ENCODE results near the gene SLC22A31. TPM values are rescaled to one million over a fixed set of nuclear protein-coding genes. Genes with fewer than 3 reads are reported as not detected.

The SLC22A31 gene
- total RNA-seq, 2 experiments from 2014 or later: 0.39 to 0.45 TPM

DNA sequence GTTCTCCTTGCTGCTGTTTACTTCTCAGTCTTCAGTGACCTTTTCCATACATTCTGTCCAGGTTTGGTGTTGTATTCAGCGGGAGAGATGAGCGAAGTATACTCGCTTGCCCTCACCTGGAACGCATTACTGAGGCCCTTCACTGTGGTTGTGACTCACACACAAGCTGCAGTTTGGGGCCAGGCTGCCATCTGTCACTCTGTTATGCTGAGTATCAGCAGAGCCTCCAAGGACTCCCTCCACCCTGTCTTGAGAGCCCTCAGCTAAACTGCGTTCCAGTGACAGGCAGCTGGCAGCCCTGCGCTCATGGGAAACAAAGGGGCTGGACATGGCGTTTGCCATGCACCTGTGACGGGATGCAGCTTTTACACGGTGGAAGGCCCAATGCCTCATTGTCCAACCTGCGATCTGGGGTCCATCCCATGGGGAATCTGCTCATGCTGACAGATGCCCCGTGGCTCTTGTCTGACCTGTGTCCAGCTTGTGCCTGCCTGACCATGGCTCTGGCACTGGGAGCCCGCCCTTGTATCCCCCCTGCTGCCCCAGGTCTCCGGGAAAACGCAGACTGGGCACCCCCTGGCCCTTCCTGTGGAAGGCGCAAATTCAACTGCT is 10.7 kb upstream of the SLC22A31 start:
- H3K27ac Mint-ChIP-seq: no peak overlapping the region
- no peaks in the 10 kb centered on the region for H3K9me3 Mint-ChIP-seq
- ChIA-PET CTCF (no interaction called here), POLR2A (no interaction called here)
- H3K36me3 Mint-ChIP-seq: no peaks in the 10 kb centered on the region
- peaks cover 12% of the 10 kb centered on the region for H3K27me3 Mint-ChIP-seq
- H3K4me3 Mint-ChIP-seq: no peak overlapping the region
- intact Hi-C loops (cut with micrococcal nuclease): loop anchor here (10.0 kb wide), 1 partner anchor 116 kb away; the partner anchor contains the start of gene ACSF3
- H3K4me1 Mint-ChIP-seq (ENCODE audit: low read depth): no peaks in the 10 kb centered on the region
- no peak for DNase-seq

DNA sequence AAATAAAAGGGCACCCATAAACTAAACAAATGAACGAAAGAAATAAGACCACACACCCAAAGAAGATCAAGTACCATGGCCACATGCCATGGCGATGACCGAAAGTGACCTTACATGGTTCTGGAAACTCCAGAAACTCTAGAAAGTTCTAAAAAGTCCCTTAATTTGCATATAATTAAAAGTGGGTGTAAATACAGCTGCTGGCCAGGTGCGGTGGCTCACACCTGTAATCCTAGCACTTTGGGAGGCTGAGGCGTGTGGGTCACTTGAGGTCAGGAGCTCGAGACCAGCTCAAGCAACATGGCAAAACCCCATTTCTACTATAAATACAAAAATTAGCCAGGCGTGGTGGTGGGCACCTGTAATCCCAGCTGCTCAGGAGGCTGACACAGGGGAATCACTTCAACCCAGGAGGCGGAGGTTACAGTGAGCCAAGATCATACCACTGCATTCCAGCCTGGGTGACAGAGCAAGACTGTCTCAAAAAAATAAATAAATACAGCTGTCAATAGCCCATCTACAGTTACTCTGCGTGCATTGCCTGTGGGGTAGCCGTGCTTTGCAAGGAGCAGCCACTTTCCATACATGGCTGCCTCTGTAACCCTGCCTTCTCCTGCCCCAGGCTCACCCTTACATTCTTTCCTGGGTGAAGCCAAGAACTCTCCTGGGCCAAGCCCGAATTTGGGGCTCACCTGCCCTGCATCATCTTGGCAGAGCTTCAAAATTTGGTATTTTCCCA is 10.0 kb upstream of the SLC22A31 start:
- DNase-seq: no peak
- H3K27ac Mint-ChIP-seq: no peak overlapping the region
- H3K4me3 Mint-ChIP-seq: no peak overlapping the region
- H3K9me3 Mint-ChIP-seq: no peaks in the 10 kb centered on the region
- intact Hi-C loops (cut with micrococcal nuclease): loop anchor here (10.0 kb wide), 1 partner anchor 116 kb away; the partner anchor contains the start of gene ACSF3
- no peaks in the 10 kb centered on the region for H3K36me3 Mint-ChIP-seq
- H3K4me1 Mint-ChIP-seq (ENCODE audit: low read depth): no peaks in the 10 kb centered on the region
- H3K27me3 Mint-ChIP-seq: peaks cover 12% of the 10 kb centered on the region
- ChIA-PET CTCF (interaction anchor here (0.6 kb wide), 1 partner anchor 100 kb away, joined by 3 read pairs; no protein-coding TSS in a partner anchor), POLR2A (no interaction called here)

DNA sequence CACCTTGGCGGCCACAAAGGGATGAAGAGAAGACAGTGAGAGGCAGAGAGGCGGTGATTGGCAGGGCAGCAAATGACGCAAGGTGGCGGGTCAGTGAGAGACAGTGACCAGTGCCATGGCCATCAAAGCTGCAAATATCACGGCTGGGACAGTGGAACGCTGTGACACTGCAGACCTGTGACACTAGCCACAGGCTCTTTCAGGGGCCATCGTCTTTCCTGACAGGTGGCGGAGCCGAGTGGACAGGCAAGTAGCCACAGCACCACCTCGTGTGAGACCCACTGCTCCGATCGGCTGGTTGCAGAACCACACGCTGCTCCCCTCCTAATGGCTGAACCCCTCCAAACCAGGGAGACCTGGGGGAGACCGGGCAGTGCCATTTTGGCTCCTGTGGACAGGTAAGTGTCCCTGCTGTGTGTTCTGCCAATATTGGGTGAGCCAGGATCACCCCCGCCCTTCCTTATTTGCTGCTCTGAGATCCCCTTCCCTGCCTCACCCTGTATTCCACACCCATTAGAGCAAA is 9.2 kb upstream of the SLC22A31 start:
- CTCF ChIA-PET: interaction anchor here (0.6 kb wide), 1 partner anchor 100 kb away, joined by 3 read pairs; no protein-coding TSS in a partner anchor
- Mint-ChIP-seq H3K27ac (no peak overlapping the region), H3K4me1 (ENCODE audit: low read depth) (no peaks in the 10 kb centered on the region), H3K9me3 (no peaks in the 10 kb centered on the region), H3K27me3 (peaks cover 12% of the 10 kb centered on the region), H3K4me3 (no peak overlapping the region), H3K36me3 (no peaks in the 10 kb centered on the region)
- no peak for DNase-seq
- POLR2A ChIA-PET: no interaction called here
- intact Hi-C loops (cut with micrococcal nuclease): loop anchor here (10.0 kb wide), 1 partner anchor 115 kb away; the partner anchor contains the start of gene ACSF3

DNA sequence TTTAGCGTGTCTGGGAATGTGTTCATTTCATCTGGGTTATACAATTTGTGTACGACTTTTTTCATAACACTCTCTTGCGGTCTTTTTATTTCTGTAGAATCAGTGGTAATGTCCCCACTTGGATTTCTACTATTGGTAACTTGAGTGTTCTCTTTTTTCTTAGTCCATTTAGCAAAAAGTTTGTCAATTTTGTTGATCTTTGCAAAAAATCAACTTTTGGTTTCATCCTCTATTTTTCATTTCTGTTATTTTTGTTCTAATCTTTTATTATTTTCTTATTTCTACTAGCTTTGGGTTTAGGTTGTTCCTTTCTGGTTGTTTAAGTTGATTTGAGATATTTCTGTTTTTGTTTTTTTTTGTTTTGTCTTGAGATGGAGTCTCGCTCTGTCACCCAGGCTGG is 7.7 kb upstream of the SLC22A31 start:
- Mint-ChIP-seq H3K4me1 (ENCODE audit: low read depth) (peaks cover 4% of the 10 kb centered on the region), H3K27ac (no peak overlapping the region), H3K4me3 (no peak overlapping the region), H3K27me3 (peaks cover 25% of the 10 kb centered on the region), H3K9me3 (no peaks in the 10 kb centered on the region), H3K36me3 (no peaks in the 10 kb centered on the region)
- POLR2A ChIA-PET: interaction anchor here (0.6 kb wide), 1 partner anchor 57 kb away, joined by 3 read pairs; no protein-coding TSS in a partner anchor
- intact Hi-C loops (cut with micrococcal nuclease): no loop called here
- DNase-seq: no peak
- CTCF ChIA-PET: interaction anchor here (0.7 kb wide), 1 partner anchor 527 kb away, joined by 3 read pairs; no protein-coding TSS in a partner anchor

DNA sequence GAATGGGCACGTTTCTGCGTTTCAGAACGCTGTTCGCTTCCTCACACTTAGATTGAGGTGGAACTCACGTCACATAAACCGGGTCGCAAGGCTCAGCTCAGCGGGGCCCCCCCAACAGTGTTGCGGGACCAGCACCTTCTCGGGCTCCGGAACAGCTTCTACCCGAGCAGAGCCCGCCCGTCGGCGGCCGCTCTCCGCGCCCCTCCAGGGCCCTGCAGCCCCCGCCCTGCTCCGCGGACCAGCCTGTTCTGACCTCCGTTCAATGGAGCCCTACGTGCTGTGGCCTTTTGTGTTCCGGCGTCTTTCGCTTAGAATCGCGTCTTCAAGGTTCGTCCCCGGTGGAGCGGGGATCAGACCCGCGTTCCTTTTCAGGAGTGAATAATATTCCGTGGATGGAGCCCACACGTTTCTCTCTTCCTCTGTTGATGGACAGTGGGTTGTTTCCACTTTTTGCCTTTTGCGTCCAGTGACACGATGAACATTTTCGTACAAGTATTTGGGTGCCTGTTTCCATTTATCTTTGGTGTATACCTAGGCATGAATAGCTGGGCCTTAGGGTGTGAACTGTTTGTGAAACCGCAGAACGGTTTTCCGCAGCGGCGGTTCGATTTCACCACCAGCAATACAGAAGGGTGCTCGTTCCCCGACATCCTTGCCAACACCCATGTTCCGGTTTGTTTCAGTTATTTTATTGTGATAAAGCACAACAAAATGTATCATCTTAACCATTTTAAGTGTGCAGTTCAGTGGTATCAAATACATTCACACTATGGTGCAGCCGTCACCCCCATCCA is 2.3 kb upstream of the SLC22A31 start:
- intact Hi-C loops (cut with micrococcal nuclease): no loop called here
- Mint-ChIP-seq H3K27ac (no peak overlapping the region), H3K9me3 (no peaks in the 10 kb centered on the region), H3K4me3 (peak overlapping the region; percentile 23), H3K36me3 (no peaks in the 10 kb centered on the region), H3K27me3 (peaks cover 36% of the 10 kb centered on the region), H3K4me1 (ENCODE audit: low read depth) (peaks cover 18% of the 10 kb centered on the region)
- CTCF ChIA-PET: no interaction called here
- POLR2A ChIA-PET: interaction anchor here (1.4 kb wide), 1 partner anchor 10 kb away, joined by 3 read pairs; no protein-coding TSS in a partner anchor
- no peak for DNase-seq

DNA sequence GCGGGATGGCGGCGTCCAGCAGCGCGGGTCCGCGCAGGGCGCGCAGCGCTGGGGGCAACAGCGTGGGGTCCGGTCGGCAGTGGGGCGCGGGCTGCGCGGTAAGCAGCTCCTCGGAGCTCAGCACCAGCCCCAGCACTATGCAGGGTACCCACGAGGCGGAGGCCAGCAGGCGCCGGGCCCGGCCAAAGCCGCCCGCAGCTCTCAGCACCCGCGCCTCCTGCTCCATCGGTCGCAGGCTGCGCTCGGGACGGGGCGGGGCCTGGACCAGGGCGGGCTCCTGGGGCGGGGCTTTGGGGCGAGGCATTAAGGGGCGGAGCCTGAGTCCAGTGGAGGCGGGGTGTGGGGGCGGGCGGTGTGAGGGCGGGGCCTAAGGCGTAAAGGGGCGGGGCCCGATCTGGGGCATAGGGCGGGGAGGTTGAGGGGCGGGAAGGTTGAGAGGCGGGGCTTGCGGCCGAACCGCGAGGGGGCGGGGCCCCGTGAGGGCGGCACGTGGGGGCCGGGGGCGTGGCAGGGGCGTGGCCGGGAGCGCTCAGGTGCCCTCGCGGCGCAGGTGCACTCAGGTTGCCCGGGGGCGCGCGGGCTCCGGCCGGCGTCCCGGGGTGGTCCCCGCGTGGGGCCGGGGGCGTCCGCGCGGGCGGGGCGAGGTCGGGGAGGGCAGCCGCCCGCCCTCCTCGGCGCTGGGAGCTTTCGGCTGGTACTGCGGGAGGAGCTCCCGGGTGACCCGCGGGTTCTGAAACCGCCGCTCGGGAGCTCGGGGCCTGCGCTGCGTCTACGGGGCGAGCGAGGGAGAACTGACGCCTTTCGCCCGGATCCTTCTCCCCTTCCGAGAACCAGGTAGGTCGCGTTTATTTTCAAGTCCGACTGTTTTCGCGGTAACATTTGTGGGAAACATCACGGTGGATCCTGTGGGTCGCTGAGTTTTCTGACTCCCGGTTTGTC is 1.4 kb upstream of the SLC22A31 start:
- POLR2A ChIA-PET: interaction anchor here (1.4 kb wide), 1 partner anchor 9 kb away, joined by 3 read pairs; no protein-coding TSS in a partner anchor
- Mint-ChIP-seq H3K4me1 (ENCODE audit: low read depth) (peaks cover 18% of the 10 kb centered on the region), H3K4me3 (peak overlapping the region; percentile 23), H3K9me3 (no peaks in the 10 kb centered on the region), H3K27ac (no peak overlapping the region), H3K36me3 (no peaks in the 10 kb centered on the region), H3K27me3 (peaks cover 36% of the 10 kb centered on the region)
- CTCF ChIA-PET: no interaction called here
- peak; percentile 87 for DNase-seq
- intact Hi-C loops (cut with micrococcal nuclease): no loop called here

DNA sequence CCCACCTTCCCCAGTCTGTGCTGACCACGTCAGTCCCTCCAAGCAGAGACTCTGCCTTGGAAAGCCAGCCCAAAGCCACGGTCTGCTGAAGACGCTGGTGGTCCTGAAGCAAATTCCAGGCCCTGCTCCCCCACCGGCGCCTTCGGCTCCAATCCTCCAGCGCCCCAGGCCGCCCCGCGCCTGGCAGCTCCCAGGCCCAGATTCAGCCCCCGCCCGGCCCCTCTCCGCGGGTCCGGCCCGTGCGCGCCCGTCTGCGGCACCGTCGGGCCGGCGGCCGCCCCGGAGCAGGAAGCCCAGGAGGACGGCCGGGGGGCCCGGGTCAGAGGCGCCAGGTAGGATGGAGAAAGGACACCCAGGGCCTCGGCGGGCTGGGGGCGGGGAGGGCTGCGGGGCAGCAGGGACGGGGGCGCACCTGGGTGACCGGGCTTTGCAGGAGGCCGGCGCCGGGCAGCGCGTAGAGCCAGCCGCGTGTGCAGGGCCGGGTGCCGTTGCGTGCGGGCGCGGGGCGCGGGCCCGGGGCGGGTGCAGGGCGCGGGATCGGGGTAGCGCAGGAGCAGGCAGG is 594 bp upstream of the SLC22A31 start:
- H3K9me3 Mint-ChIP-seq: no peaks in the 10 kb centered on the region
- intact Hi-C loops (cut with micrococcal nuclease): no loop called here
- H3K36me3 Mint-ChIP-seq: no peaks in the 10 kb centered on the region
- no peak overlapping the region for H3K4me3 Mint-ChIP-seq
- POLR2A ChIA-PET: interaction anchor here (1.4 kb wide), 1 partner anchor 8 kb away, joined by 3 read pairs; no protein-coding TSS in a partner anchor
- DNase-seq: no peak
- CTCF ChIA-PET: no interaction called here
- peaks cover 34% of the 10 kb centered on the region for H3K27me3 Mint-ChIP-seq
- H3K4me1 Mint-ChIP-seq (ENCODE audit: low read depth): peaks cover 18% of the 10 kb centered on the region
- H3K27ac Mint-ChIP-seq: no peak overlapping the region

DNA sequence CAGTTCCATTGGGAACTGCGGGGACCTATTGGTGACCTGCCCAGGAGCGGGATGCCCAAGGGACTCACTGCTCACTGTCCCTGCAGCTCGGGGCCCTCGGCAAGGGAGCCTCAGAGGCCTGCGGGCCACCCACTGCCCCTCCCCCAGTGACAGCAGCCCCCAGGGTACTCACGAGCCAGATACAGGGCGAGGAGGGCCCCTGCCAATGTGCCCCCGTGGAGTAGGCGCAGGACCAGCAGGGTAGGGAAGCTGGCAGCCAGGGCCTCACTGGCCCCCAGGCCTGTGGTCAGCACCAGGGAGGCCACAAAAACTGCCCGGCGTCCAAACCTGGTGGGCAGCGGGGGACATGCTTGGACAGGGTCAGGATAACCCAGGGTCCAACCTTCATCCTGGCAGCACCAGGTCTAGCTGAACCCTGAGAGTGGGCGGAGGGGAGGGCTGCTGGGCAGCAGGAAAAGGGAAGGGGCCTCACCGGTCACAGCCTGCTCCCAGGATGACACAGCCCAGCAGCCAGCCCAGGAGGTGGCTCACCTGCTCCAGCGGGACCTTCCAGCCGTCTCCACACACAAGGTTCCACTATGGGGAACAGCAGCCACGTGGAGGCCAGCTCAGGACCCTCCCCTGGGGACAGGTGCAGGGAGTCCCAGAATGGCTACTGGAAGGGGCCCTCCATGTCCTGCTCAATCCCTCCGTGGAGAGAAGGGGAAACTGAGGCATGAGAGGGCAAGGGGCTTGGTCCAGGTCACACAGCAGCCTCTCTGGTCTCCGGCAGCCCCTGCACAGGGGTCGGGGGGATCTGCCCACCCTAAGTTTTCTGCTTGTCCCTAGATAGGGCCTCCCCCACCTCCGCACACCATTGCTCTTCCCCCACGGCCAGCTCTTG is 855 bp downstream of the SLC22A31 start:
- intact Hi-C loops (cut with micrococcal nuclease): no loop called here
- Mint-ChIP-seq H3K27ac (no peak overlapping the region), H3K36me3 (no peaks in the 10 kb centered on the region), H3K4me3 (no peak overlapping the region), H3K27me3 (peaks cover 34% of the 10 kb centered on the region), H3K9me3 (no peaks in the 10 kb centered on the region), H3K4me1 (ENCODE audit: low read depth) (peaks cover 18% of the 10 kb centered on the region)
- POLR2A ChIA-PET: no interaction called here
- DNase-seq: no peak
- CTCF ChIA-PET: no interaction called here

DNA sequence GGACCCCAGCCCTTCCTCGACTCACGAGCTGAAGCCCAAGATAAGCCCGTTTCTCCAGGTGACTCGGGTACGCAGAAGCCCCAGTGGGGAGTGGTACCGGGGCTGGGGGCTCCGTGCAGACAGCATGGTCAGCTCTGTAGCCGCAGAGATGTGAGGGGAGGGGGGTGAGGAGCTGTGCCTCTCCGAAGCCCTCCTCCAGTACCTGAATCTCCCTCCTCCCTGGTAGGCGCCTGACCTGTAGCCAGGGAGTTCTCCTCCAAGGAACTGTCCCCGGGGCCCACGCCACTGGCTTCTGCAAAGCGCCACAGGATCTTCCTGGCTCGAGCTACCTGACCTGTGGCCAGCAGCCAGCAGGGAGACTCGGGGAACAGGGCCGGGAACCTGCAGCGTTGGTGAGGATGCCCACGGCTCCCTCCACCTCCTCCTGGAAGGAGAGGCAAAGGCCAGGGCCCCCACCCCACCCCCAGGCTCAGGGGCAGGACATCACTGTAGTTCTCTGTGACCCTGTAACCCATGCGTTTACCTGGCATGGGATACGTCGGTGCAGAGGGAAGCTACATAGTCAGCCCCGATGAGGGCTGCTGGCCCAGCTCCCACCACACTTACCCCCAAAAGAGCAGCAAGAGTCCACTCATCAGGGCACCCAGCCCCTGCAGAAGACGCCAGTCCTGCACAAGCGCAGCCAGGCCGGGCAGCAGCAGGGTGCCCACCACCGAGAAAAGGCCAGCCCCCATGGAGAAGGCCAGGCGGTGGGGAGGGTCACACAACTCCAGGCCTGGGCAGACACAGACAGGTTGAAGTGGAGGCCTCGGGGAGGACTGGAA is 1.7 kb downstream of the SLC22A31 start:
- DNase-seq: no peak
- intact Hi-C loops (cut with micrococcal nuclease): no loop called here
- no peak overlapping the region for H3K4me3 Mint-ChIP-seq
- peaks cover 28% of the 10 kb centered on the region for H3K27me3 Mint-ChIP-seq
- POLR2A ChIA-PET: no interaction called here
- H3K27ac Mint-ChIP-seq: no peak overlapping the region
- H3K9me3 Mint-ChIP-seq: no peaks in the 10 kb centered on the region
- H3K4me1 Mint-ChIP-seq (ENCODE audit: low read depth): peaks cover 18% of the 10 kb centered on the region
- H3K36me3 Mint-ChIP-seq: no peaks in the 10 kb centered on the region
- CTCF ChIA-PET: no interaction called here
